H1 (cell line): ENCODE results near the gene LLGL2. TPM values are rescaled to one million over a fixed set of nuclear protein-coding genes. Genes with fewer than 3 reads are reported as not detected.

Experiments used
- polyA plus RNA-seq, 7 experiments: library from polyadenylated mRNA; depleted of rRNA in 3 of 7; stranded (reverse) in 5 of 7; unstranded in 2 of 7; fragments of >200 nt in 5 of 7; fragments of 200-250 nt in 2 of 7; gene quantifications; 1 replicate in 5 of 7; 2 replicates in 1 of 7; 4 replicates in 1 of 7; pipeline versions ENCODE4 v1.2.1 to v1.2.3, GENCODE V29; 2011 to 2013; ENCODE audit warnings: missing spikeins in 2 of 7, mixed read lengths in 2 of 7
- total RNA-seq: library from RNA; stranded (reverse); fragmentation: NEBNext Ultra II Directional; extraction: Animal tissue kit (Norgen Biotek cat#: 25700); gene quantifications from 2 replicates; pipeline ENCODE4 v1.2.1, GENCODE V29; 2021
- TF ChIP-seq, protein P1 (sequence below): fragments of 300-600 bp; sonication (generic); IDR thresholded peaks from 2 replicates; pipeline ENCODE4 v1.7.1; 2012; ENCODE audit warnings: low read length, moderate library complexity, mild to moderate bottlenecking, inconsistent platforms; ENCODE audit not compliant: insufficient replicate concordance

Gene LLGL2
- total and polyA plus RNA-seq, 2 of the 8 experiments (the other 6 are each of a cell fraction or from before 2014, with no cell fraction given), result 64.5 to 77.1 TPM

DNA sequence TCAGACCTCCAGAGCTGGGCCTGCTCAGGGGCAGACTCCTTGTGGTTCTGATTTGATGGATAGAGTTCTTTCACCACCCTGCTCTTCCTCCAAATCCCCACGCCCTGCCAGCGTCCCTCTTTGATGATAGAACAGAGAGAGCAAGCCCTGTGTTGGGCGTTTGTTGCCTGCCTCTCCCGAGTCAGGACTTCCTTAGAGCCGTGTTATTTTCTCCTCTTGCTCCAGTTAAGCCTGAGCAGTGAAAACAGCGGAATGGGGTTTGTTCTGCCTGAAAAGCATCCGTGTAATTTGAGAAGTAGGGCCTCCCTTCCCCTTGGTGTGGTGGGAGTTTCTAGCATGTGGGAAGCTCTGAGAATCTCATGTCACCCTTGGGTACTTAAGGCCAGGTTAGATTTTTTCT, 47.0 kb upstream of the LLGL2 start (continued):
- TF ChIP-seq, protein P1, sequence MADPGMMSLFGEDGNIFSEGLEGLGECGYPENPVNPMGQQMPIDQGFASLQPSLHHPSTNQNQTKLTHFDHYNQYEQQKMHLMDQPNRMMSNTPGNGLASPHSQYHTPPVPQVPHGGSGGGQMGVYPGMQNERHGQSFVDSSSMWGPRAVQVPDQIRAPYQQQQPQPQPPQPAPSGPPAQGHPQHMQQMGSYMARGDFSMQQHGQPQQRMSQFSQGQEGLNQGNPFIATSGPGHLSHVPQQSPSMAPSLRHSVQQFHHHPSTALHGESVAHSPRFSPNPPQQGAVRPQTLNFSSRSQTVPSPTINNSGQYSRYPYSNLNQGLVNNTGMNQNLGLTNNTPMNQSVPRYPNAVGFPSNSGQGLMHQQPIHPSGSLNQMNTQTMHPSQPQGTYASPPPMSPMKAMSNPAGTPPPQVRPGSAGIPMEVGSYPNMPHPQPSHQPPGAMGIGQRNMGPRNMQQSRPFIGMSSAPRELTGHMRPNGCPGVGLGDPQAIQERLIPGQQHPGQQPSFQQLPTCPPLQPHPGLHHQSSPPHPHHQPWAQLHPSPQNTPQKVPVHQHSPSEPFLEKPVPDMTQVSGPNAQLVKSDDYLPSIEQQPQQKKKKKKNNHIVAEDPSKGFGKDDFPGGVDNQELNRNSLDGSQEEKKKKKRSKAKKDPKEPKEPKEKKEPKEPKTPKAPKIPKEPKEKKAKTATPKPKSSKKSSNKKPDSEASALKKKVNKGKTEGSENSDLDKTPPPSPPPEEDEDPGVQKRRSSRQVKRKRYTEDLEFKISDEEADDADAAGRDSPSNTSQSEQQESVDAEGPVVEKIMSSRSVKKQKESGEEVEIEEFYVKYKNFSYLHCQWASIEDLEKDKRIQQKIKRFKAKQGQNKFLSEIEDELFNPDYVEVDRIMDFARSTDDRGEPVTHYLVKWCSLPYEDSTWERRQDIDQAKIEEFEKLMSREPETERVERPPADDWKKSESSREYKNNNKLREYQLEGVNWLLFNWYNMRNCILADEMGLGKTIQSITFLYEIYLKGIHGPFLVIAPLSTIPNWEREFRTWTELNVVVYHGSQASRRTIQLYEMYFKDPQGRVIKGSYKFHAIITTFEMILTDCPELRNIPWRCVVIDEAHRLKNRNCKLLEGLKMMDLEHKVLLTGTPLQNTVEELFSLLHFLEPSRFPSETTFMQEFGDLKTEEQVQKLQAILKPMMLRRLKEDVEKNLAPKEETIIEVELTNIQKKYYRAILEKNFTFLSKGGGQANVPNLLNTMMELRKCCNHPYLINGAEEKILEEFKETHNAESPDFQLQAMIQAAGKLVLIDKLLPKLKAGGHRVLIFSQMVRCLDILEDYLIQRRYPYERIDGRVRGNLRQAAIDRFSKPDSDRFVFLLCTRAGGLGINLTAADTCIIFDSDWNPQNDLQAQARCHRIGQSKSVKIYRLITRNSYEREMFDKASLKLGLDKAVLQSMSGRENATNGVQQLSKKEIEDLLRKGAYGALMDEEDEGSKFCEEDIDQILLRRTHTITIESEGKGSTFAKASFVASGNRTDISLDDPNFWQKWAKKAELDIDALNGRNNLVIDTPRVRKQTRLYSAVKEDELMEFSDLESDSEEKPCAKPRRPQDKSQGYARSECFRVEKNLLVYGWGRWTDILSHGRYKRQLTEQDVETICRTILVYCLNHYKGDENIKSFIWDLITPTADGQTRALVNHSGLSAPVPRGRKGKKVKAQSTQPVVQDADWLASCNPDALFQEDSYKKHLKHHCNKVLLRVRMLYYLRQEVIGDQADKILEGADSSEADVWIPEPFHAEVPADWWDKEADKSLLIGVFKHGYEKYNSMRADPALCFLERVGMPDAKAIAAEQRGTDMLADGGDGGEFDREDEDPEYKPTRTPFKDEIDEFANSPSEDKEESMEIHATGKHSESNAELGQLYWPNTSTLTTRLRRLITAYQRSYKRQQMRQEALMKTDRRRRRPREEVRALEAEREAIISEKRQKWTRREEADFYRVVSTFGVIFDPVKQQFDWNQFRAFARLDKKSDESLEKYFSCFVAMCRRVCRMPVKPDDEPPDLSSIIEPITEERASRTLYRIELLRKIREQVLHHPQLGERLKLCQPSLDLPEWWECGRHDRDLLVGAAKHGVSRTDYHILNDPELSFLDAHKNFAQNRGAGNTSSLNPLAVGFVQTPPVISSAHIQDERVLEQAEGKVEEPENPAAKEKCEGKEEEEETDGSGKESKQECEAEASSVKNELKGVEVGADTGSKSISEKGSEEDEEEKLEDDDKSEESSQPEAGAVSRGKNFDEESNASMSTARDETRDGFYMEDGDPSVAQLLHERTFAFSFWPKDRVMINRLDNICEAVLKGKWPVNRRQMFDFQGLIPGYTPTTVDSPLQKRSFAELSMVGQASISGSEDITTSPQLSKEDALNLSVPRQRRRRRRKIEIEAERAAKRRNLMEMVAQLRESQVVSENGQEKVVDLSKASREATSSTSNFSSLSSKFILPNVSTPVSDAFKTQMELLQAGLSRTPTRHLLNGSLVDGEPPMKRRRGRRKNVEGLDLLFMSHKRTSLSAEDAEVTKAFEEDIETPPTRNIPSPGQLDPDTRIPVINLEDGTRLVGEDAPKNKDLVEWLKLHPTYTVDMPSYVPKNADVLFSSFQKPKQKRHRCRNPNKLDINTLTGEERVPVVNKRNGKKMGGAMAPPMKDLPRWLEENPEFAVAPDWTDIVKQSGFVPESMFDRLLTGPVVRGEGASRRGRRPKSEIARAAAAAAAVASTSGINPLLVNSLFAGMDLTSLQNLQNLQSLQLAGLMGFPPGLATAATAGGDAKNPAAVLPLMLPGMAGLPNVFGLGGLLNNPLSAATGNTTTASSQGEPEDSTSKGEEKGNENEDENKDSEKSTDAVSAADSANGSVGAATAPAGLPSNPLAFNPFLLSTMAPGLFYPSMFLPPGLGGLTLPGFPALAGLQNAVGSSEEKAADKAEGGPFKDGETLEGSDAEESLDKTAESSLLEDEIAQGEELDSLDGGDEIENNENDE, result no peak
